ENCODE measurements around the gene CABP2. TPM values are rescaled to one million over a fixed set of nuclear protein-coding genes. Genes with fewer than 3 reads are reported as not detected.

CABP2 gene
- total RNA-seq, 1 donor from 2014 or later: not detected

GRCh38 chr11:67542169-67542568 lies 18.9 kb upstream of the CABP2 start:
- Mint-ChIP-seq H3K27me3 (ENCODE audit: low read depth) (peaks cover 2% of the 10 kb centered on the region), H3K36me3 (no peaks in the 10 kb centered on the region), H3K27ac (no peak overlapping the region), H3K9me3 (no peaks in the 10 kb centered on the region), H3K4me3 (no peak overlapping the region), H3K4me1 (peaks cover 3% of the 10 kb centered on the region)
- no peak for TF ChIP-seq CTCF (IDR thresholded peaks at IDR 0.05; ENCODE audit: unreplicated experiment)
- DNase-seq (ENCODE audit: low spot score in 2 of 2, unreplicated experiment in 2 of 2): no peak

GRCh38 chr11:67541198-67541597 lies 18.0 kb upstream of the CABP2 start:
- H3K36me3 Mint-ChIP-seq: no peaks in the 10 kb centered on the region
- no peak overlapping the region for H3K27ac Mint-ChIP-seq
- no peaks in the 10 kb centered on the region for H3K27me3 Mint-ChIP-seq (ENCODE audit: low read depth)
- peaks cover 3% of the 10 kb centered on the region for H3K4me1 Mint-ChIP-seq
- no peaks in the 10 kb centered on the region for H3K9me3 Mint-ChIP-seq
- H3K4me3 Mint-ChIP-seq: no peak overlapping the region
- TF ChIP-seq CTCF (IDR thresholded peaks at IDR 0.05; ENCODE audit: unreplicated experiment): no peak
- DNase-seq (ENCODE audit: low spot score in 2 of 2, unreplicated experiment in 2 of 2): no peak

GRCh38 chr11:67539550-67539949 lies 16.3 kb upstream of the CABP2 start:
- Mint-ChIP-seq H3K9me3 (peaks cover 1% of the 10 kb centered on the region), H3K4me1 (peaks cover 1% of the 10 kb centered on the region), H3K27ac (no peak overlapping the region), H3K27me3 (ENCODE audit: low read depth) (no peaks in the 10 kb centered on the region), H3K36me3 (no peaks in the 10 kb centered on the region), H3K4me3 (no peak overlapping the region)
- TF ChIP-seq CTCF (IDR thresholded peaks at IDR 0.05; ENCODE audit: unreplicated experiment): no peak
- no peak for DNase-seq (ENCODE audit: low spot score in 2 of 2, unreplicated experiment in 2 of 2)

- H3K4me3 Mint-ChIP-seq: no peak overlapping the region
- H3K36me3 Mint-ChIP-seq: peaks cover 2% of the 10 kb centered on the region
- no peak for DNase-seq (ENCODE audit: low spot score in 2 of 2, unreplicated experiment in 2 of 2)
- H3K4me1 Mint-ChIP-seq: no peaks in the 10 kb centered on the region
- TF ChIP-seq CTCF (IDR thresholded peaks at IDR 0.05; ENCODE audit: unreplicated experiment): no peak
- H3K27ac Mint-ChIP-seq: no peak overlapping the region
- peaks cover 6% of the 10 kb centered on the region for H3K9me3 Mint-ChIP-seq
- no peaks in the 10 kb centered on the region for H3K27me3 Mint-ChIP-seq (ENCODE audit: low read depth)
Measured at GRCh38 chr11:67538823-67539505, 15.7 kb upstream of the CABP2 start.

- no peak for DNase-seq (ENCODE audit: low spot score in 2 of 2, unreplicated experiment in 2 of 2)
- Mint-ChIP-seq H3K4me1 (no peaks in the 10 kb centered on the region), H3K9me3 (peaks cover 10% of the 10 kb centered on the region), H3K4me3 (no peak overlapping the region), H3K27ac (no peak overlapping the region), H3K36me3 (peaks cover 4% of the 10 kb centered on the region), H3K27me3 (ENCODE audit: low read depth) (no peaks in the 10 kb centered on the region)
- TF ChIP-seq CTCF (IDR thresholded peaks at IDR 0.05; ENCODE audit: unreplicated experiment): no peak
Measured at GRCh38 chr11:67538306-67538705, 15.1 kb upstream of the CABP2 start.
